Activated naive CD4-positive, alpha-beta T cell (primary cell): ENCODE measurements around the gene GLB1L2.
"Not testable (repeated sequence)": the region's sequence is repeated elsewhere in the genome, so short reads cannot be mapped to it uniquely, and the experiment has no call there.

ENCODE experiments used
- DNase-seq, 4 experiments: peaks; one replicate each; lab custom pipeline; 2025; lab: John Stamatoyannopoulos, UW

The GLB1L2 gene

GRCh38 chr11:134331354-134332188 lies at the start of gene GLB1L2:
TSS of gene GLB1L2 (plus strand) at chr11:134331988. CDS start at chr11:134332062, 74 bp downstream.
- DNase-seq = peak; percentile 50 to 82 (median 63)

GRCh38 chr11:134282121-134283045 lies 49.4 kb upstream of the GLB1L2 start:
- DNase-seq = no peak

- DNase-seq = no peak
These were observed 48.1 kb upstream of the GLB1L2 start for GRCh38 chr11:134283461-134284230.

- DNase-seq = not testable (repeated sequence)
These were observed 47.4 kb upstream of the GLB1L2 start for GRCh38 chr11:134284349-134284748.

- DNase-seq = no peak
These were observed 44.2 kb upstream of the GLB1L2 start for GRCh38 chr11:134287561-134287960.

- no peak for DNase-seq
These were observed 43.3 kb upstream of the GLB1L2 start for GRCh38 chr11:134288486-134288885.

GRCh38 chr11:134289167-134289566 lies 42.6 kb upstream of the GLB1L2 start:
- DNase-seq = no peak

GRCh38 chr11:134289789-134290188 lies 42.0 kb upstream of the GLB1L2 start:
- no peak for DNase-seq

- DNase-seq = no peak
These were observed 41.1 kb upstream of the GLB1L2 start for GRCh38 chr11:134290646-134291045.

- no peak for DNase-seq
These were observed 40.6 kb upstream of the GLB1L2 start for GRCh38 chr11:134291196-134291595.

GRCh38 chr11:134292661-134293060 lies 39.1 kb upstream of the GLB1L2 start:
- DNase-seq = no peak

GRCh38 chr11:134293119-134294113 lies 38.4 kb upstream of the GLB1L2 start:
- DNase-seq = no peak

- no peak for DNase-seq
These were observed 37.1 kb upstream of the GLB1L2 start for GRCh38 chr11:134294664-134295063.

- no peak for DNase-seq
These were observed 19.6 kb upstream of the GLB1L2 start for GRCh38 chr11:134312223-134312622.

GRCh38 chr11:134312807-134313206 lies 19.0 kb upstream of the GLB1L2 start:
- no peak for DNase-seq

- DNase-seq = no peak
These were observed 18.4 kb upstream of the GLB1L2 start for GRCh38 chr11:134313379-134313778.

- DNase-seq = no peak
These were observed 17.8 kb upstream of the GLB1L2 start for GRCh38 chr11:134313821-134314607.

GRCh38 chr11:134317103-134317502 lies 14.7 kb upstream of the GLB1L2 start:
- DNase-seq = no peak

GRCh38 chr11:134321373-134321772 lies 10.4 kb upstream of the GLB1L2 start:
- DNase-seq = not testable (repeated sequence)

GRCh38 chr11:134322553-134322952 lies 9.2 kb upstream of the GLB1L2 start:
- no peak for DNase-seq
